Epithelial cell of proximal tubule (primary cell): ENCODE data around the gene GPATCH4. TPM values are rescaled to one million over a fixed set of nuclear protein-coding genes. Genes with fewer than 3 reads are reported as not detected.

Experiments used
- DNase-seq: peaks from one replicate; pipeline ENCODE4 v3.0.0-alpha.2; 2011; ENCODE audit warnings: low read depth
- H3K4me3 ChIP-seq: 2 replicates; pipeline ENCODE4 v1.5.1; 2011; ENCODE audit warnings: low read depth, mild to moderate bottlenecking, low read length
- CTCF ChIP-seq: conservative IDR thresholded peaks from 2 replicates; pipeline ENCODE4 v1.5.1; 2012; ENCODE audit warnings: low read depth, mild to moderate bottlenecking, low read length
- total RNA-seq: library from RNA; depleted of rRNA; stranded (reverse); fragments of >200 nt; gene quantifications from 2 replicates; pipeline ENCODE4 v1.2.3, GENCODE V29; 2015

The GPATCH4 gene
- total RNA-seq, 1 donor from 2014 or later: 15.9 TPM

GRCh38 chr1:156560585-156561163, 40.6 kb downstream of the GPATCH4 start:
- H3K4me3 ChIP-seq: no peak overlapping the region
- no peak for TF ChIP-seq CTCF
- DNase-seq: no peak

- no peak for DNase-seq
- no peak overlapping the region for H3K4me3 ChIP-seq
- TF ChIP-seq CTCF: no peak
Observed at GRCh38 chr1:156559797-156560385, 41.4 kb downstream of the GPATCH4 start.

- TF ChIP-seq CTCF: no peak
- no peak overlapping the region for H3K4me3 ChIP-seq
- no peak for DNase-seq
Observed at GRCh38 chr1:156559086-156559796, 42.0 kb downstream of the GPATCH4 start.

- H3K4me3 ChIP-seq: no peak overlapping the region
- DNase-seq: no peak
- TF ChIP-seq CTCF: no peak
Observed at GRCh38 chr1:156556354-156556753, 44.9 kb downstream of the GPATCH4 start.

- no peak for TF ChIP-seq CTCF
- H3K4me3 ChIP-seq: no peak overlapping the region
- DNase-seq: no peak
Observed at GRCh38 chr1:156555715-156556114, 45.6 kb downstream of the GPATCH4 start.

GRCh38 chr1:156554971-156555370, 46.3 kb downstream of the GPATCH4 start:
- no peak overlapping the region for H3K4me3 ChIP-seq
- DNase-seq: no peak
- TF ChIP-seq CTCF: no peak
